Natural killer cell (primary cell): ENCODE results near the gene C22orf15. TPM values are rescaled to one million over a fixed set of nuclear protein-coding genes. Genes with fewer than 3 reads are reported as not detected.

Experiments
- ATAC-seq, 3 donors: fragments of 150-1000 bp in 2 of 3; fragments of 200-7000 bp in 1 of 3; cut with Tn5 transposase; 1 replicate in 1 of 3; 2 replicates in 2 of 3; pipeline ENCODE4 v1.10.0; 2021; ENCODE audit warnings: mild to moderate bottlenecking in 2 of 3, moderate library complexity in 2 of 3
- DNase-seq, 2 donors: peaks; one replicate each; pipeline versions ENCODE4 v3.0.0 to v3.0.0-alpha.2; 2013 to 2021; ENCODE audit warnings: mixed read lengths in 1 of 2
- H3K27ac ChIP-seq: one replicate; pipeline ENCODE4 v1.5.1; 2013; ENCODE audit warnings: mild to moderate bottlenecking, low read length
- H3K27me3 ChIP-seq: one replicate; pipeline ENCODE4 v1.6.1; 2013; ENCODE audit warnings: low read length; ENCODE audit not compliant: control insufficient read depth, insufficient read depth
- H3K36me3 ChIP-seq: one replicate; pipeline ENCODE4 v1.6.1; 2013; ENCODE audit warnings: low read length; ENCODE audit not compliant: control insufficient read depth, insufficient read depth
- H3K4me1 ChIP-seq: one replicate; pipeline ENCODE4 v1.6.1; 2013; ENCODE audit warnings: low read length; ENCODE audit not compliant: control insufficient read depth, insufficient read depth
- H3K4me3 ChIP-seq: one replicate; pipeline ENCODE4 v1.5.1; 2013; ENCODE audit warnings: low read length
- H3K9me3 ChIP-seq: one replicate; pipeline ENCODE4 v1.6.1; 2013; ENCODE audit warnings: low read length; ENCODE audit not compliant: control insufficient read depth, insufficient read depth
- H3K27ac Mint-ChIP-seq, 2 donors: one replicate each; pipeline ENCODE4 v1.8.0; 2022; ENCODE audit warnings: mild to moderate bottlenecking in 2 of 2, mixed read lengths in 2 of 2, moderate library complexity in 1 of 2
- H3K27me3 Mint-ChIP-seq, 2 donors: one replicate each; pipeline ENCODE4 v1.8.0; 2022; ENCODE audit warnings: low read depth in 2 of 2, mixed read lengths in 2 of 2
- H3K36me3 Mint-ChIP-seq: one replicate; pipeline ENCODE4 v1.8.0; 2022; ENCODE audit warnings: mixed read lengths
- H3K4me1 Mint-ChIP-seq, 2 donors: one replicate each; pipeline ENCODE4 v1.8.0; 2022; ENCODE audit warnings: mixed read lengths in 2 of 2
- H3K4me3 Mint-ChIP-seq: one replicate; pipeline ENCODE4 v1.8.0; 2022; ENCODE audit warnings: mild to moderate bottlenecking, moderate library complexity, mixed read lengths
- H3K9me3 Mint-ChIP-seq, 2 donors: one replicate each; pipeline ENCODE4 v1.8.0; 2022; ENCODE audit warnings: mixed read lengths in 2 of 2
- CTCF ChIP-seq: fragments of 200-600 bp; IDR thresholded peaks from one replicate; pipeline ENCODE4 v1.8.0; 2022; ENCODE audit warnings: antibody characterized with exemption
- WGBS: methylation state at CpG from one replicate; pipeline ENCODE4 v1.1.7; 2013; ENCODE audit warnings: missing lambda C conversion rate; ENCODE audit not compliant: insufficient coverage; 5-methylcytosine and 5-hydroxymethylcytosine counted together
- intact Hi-C: fragments of 100-400 bp; cut with micrococcal nuclease; formaldehyde crosslinking; loops from one replicate; pipeline ENCODE4 v1.14.2; 2022
- total RNA-seq, 4 donors: library from RNA; stranded (reverse); fragments of 120-200 nt in 1 of 4; gene quantifications; one replicate each; pipeline versions ENCODE4 v1.2.3 to v1.2.4, GENCODE V29; 2013 to 2022

The C22orf15 gene
- total RNA-seq, 3 donors from 2014 or later (not counting 1 experiment from before 2014, with no cell fraction given): not detected

- TF ChIP-seq CTCF: no peak
- Mint-ChIP-seq H3K36me3 (no peaks in the 10 kb centered on the region), H3K9me3 (no peaks in the 10 kb centered on the region), H3K27ac (no peak overlapping the region), H3K27me3 (no peaks in the 10 kb centered on the region), H3K4me3 (no peak overlapping the region), H3K4me1 (peaks cover 0 to 15% of the 10 kb centered on the region in 2 donors)
- no peak overlapping the region for H3K27ac ChIP-seq
- intact Hi-C loops: loop anchor here (2.0 kb wide), 1 partner anchor 13 kb away; the partner anchor contains the start of gene SMARCB1
- no peaks in the 10 kb centered on the region for H3K27me3 ChIP-seq
- no peak overlapping the region for H3K4me3 ChIP-seq
- H3K9me3 ChIP-seq: no peaks in the 10 kb centered on the region
- H3K36me3 ChIP-seq: no peaks in the 10 kb centered on the region
- DNase-seq: no peak
- no peak for ATAC-seq
- peaks cover 28% of the 10 kb centered on the region for H3K4me1 ChIP-seq
- WGBS: 95% methylated on average over 7 of the region's 7 CpGs
Measured at GRCh38 chr22:23773483-23774113, 10.8 kb downstream of the C22orf15 start.

GRCh38 chr22:23774114-23774921 lies 11.5 kb downstream of the C22orf15 start:
- Mint-ChIP-seq H3K36me3 (no peaks in the 10 kb centered on the region), H3K27me3 (no peaks in the 10 kb centered on the region), H3K27ac (no peak overlapping the region), H3K4me1 (peaks cover 0 to 15% of the 10 kb centered on the region in 2 donors), H3K4me3 (no peak overlapping the region), H3K9me3 (no peaks in the 10 kb centered on the region)
- Histone ChIP-seq H3K4me1 (peaks cover 23% of the 10 kb centered on the region), H3K9me3 (no peaks in the 10 kb centered on the region), H3K27ac (no peak overlapping the region), H3K27me3 (no peaks in the 10 kb centered on the region), H3K4me3 (no peak overlapping the region), H3K36me3 (no peaks in the 10 kb centered on the region)
- DNase-seq: no peak
- ATAC-seq: no peak
- intact Hi-C loops: no loop called here
- WGBS: 96% methylated on average over 12 of the region's 12 CpGs
- TF ChIP-seq CTCF: no peak

- no peak for TF ChIP-seq CTCF
- H3K9me3 ChIP-seq: no peaks in the 10 kb centered on the region
- no peaks in the 10 kb centered on the region for H3K36me3 Mint-ChIP-seq
- 94% methylated on average over 2 of the region's 2 CpGs for whole genome bisulfite sequencing
- H3K4me3 Mint-ChIP-seq: no peak overlapping the region
- no peaks in the 10 kb centered on the region for H3K27me3 Mint-ChIP-seq
- no peaks in the 10 kb centered on the region for H3K27me3 ChIP-seq
- H3K4me1 ChIP-seq: peaks cover 22% of the 10 kb centered on the region
- H3K27ac ChIP-seq: no peak overlapping the region
- H3K9me3 Mint-ChIP-seq: no peaks in the 10 kb centered on the region
- no peaks in the 10 kb centered on the region for H3K36me3 ChIP-seq
- no peak overlapping the region for H3K27ac Mint-ChIP-seq
- no peak for ATAC-seq
- intact Hi-C loops: no loop called here
- peaks cover 0 to 15% of the 10 kb centered on the region in 2 donors for H3K4me1 Mint-ChIP-seq
- H3K4me3 ChIP-seq: no peak overlapping the region
- no peak for DNase-seq
Measured at GRCh38 chr22:23774922-23775436, 12.2 kb downstream of the C22orf15 start.
